Suprapubic skin (tissue), 4 donors: ENCODE data around the gene MANBA.

Experiments
- CTCF ChIP-seq, 2 donors: fragments of 200-600 bp in 1 of 2; fragments of 450-650 bp in 1 of 2; sonication (generic) in 1 of 2; IDR thresholded peaks; one replicate each; pipeline ENCODE4 v1.5.1; 2016 to 2019; ENCODE audit warnings: antibody characterized with exemption in 2 of 2, mild to moderate bottlenecking in 1 of 2, moderate library complexity in 1 of 2
- EP300 ChIP-seq: sonication (generic); formaldehyde crosslinking; IDR thresholded peaks from one replicate; pipeline ENCODE4 v1.6.1; 2017; ENCODE audit warnings: antibody characterized with exemption
- POLR2A ChIP-seq, 2 donors: fragments of 450-650 bp; IDR thresholded peaks; one replicate each; pipeline ENCODE4 v1.6.1; 2017; ENCODE audit warnings: antibody characterized with exemption in 2 of 2, mild to moderate bottlenecking in 2 of 2, moderate library complexity in 2 of 2
- POLR2AphosphoS5 ChIP-seq, 3 donors: sonication (generic); formaldehyde crosslinking; IDR thresholded peaks; one replicate each; pipeline ENCODE4 v1.6.1; 2017; ENCODE audit warnings: antibody characterized with exemption in 3 of 3

GRCh38 chr4:102678107-102678506 is 82.7 kb downstream of the MANBA start:
- TF ChIP-seq CTCF (IDR thresholded peaks at IDR 0.05): no peak
- no peak for TF ChIP-seq POLR2AphosphoS5 (IDR thresholded peaks at IDR 0.05)
- no peak for TF ChIP-seq POLR2A (IDR thresholded peaks at IDR 0.05)
- TF ChIP-seq EP300: no peak
